Posterior vena cava (tissue), 2 donors: Measurements from ENCODE around the gene MSLN. TPM values are rescaled to one million over a fixed set of nuclear protein-coding genes. Genes with fewer than 3 reads are reported as not detected.
"Not testable (repeated sequence)": the region's sequence is repeated elsewhere in the genome, so short reads cannot be mapped to it uniquely, and the experiment has no call there.

Source experiments
- DNase-seq: peaks from one replicate; pipeline ENCODE4 v3.0.0-alpha.2; 2020; ENCODE audit warnings: low spot score
- intact Hi-C, 2 donors: fragments of 100-400 bp; cut with DNase I; formaldehyde crosslinking; loops; one replicate each; pipeline versions ENCODE4 v1.14.1 to v1.14.2; 2022 to 2023
- long read RNA-seq, 2 donors: library from polyadenylated mRNA; unstranded; transcript quantifications; one replicate each; pipeline ENCODE4 v2.0.0, GENCODE V29; 2020 to 2021
- total RNA-seq, 2 donors: library from RNA; stranded (reverse); fragmentation: NEBNext Ultra II Directional; extraction: Animal tissue kit (Norgen Biotek cat#: 25700); gene quantifications; one replicate each; pipeline ENCODE4 v1.2.1, GENCODE V29; 2021
- donor health status: DM: yes; HTN: yes; CAD: no.
- donor health status: DM: yes; HTN: yes; CAD: no.

MSLN gene
- under 1 TPM; 0.29 to 0.37 TPM for total RNA-seq
- long read RNA-seq, donor 1, partial matches to known transcripts, result 0 of 2 reads
- long read RNA-seq, donor 1, other reads (novel, unspliced or antisense), result 1 of 2 reads
- long read RNA-seq, donor 2, partial matches to known transcripts, result 1 of 1 reads
- long read RNA-seq, donor 2, other reads (novel, unspliced or antisense), result 0 of 1 reads

- intact Hi-C loops, result loop anchor here in 1 of 2 donors (5.0 kb wide), 1 partner anchor 1572 kb away; no protein-coding TSS in a partner anchor
- DNase-seq, result no peak
Observed at GRCh38 chr16:760545-761343, at the start of gene MSLN. TSS of gene MSLN (plus strand) at chr16:760734. CDS start at chr16:762681, 1,947 bp downstream.

GRCh38 chr16:711084-711483, 49.5 kb upstream of the MSLN start:
- intact Hi-C loops, result loop anchor here (5.0 kb wide), 2 partner anchors 76 to 341 kb away; partner anchors contain the start of genes CHTF18 (in 2 of the 2) and RPUSD1 (in 2 of the 2)
- DNase-seq, result no peak

GRCh38 chr16:711548-712320, 48.8 kb upstream of the MSLN start:
- intact Hi-C loops, result loop anchor here (5.0 kb wide), 2 partner anchors 76 to 341 kb away; partner anchors contain the start of genes CHTF18 (in 2 of the 2) and RPUSD1 (in 2 of the 2)
- DNase-seq, result peak; percentile 94

GRCh38 chr16:712740-713250, 47.7 kb upstream of the MSLN start:
- intact Hi-C loops, result loop anchor here (5.0 kb wide), 2 partner anchors 75 to 340 kb away; partner anchors contain the start of genes CHTF18 (in 2 of the 2) and RPUSD1 (in 2 of the 2)
- DNase-seq, result not testable (repeated sequence)

GRCh38 chr16:714079-714478, 46.5 kb upstream of the MSLN start:
- DNase-seq, result no peak
- intact Hi-C loops, result loop anchor here (5.0 kb wide), 2 partner anchors 73 to 338 kb away; partner anchors contain the start of genes CHTF18 (in 2 of the 2) and RPUSD1 (in 2 of the 2)

GRCh38 chr16:714558-715476, 45.7 kb upstream of the MSLN start, which contains the start of gene METRN:
TSS of gene METRN (plus strand) at chr16:715118. CDS start at chr16:715290, 172 bp downstream.
- DNase-seq, result peak; percentile 96
- intact Hi-C loops, result loop anchor here (5.0 kb wide), 2 partner anchors 72 to 337 kb away; partner anchors contain the start of genes CHTF18 (in 2 of the 2) and RPUSD1 (in 2 of the 2)

- intact Hi-C loops, result no loop called here
- no peak for DNase-seq
Observed at GRCh38 chr16:715477-716199, 44.9 kb upstream of the MSLN start.

GRCh38 chr16:716200-716568, 44.4 kb upstream of the MSLN start:
- DNase-seq, result no peak

GRCh38 chr16:716768-717325, 43.7 kb upstream of the MSLN start:
- intact Hi-C loops, result no loop called here
- no peak for DNase-seq

More at GRCh38 chr16:716200-716568, 44.4 kb upstream of the MSLN start:
- intact Hi-C loops, result no loop called here

- DNase-seq, result no peak
- intact Hi-C loops, result no loop called here
Observed at GRCh38 chr16:717450-718245, 42.9 kb upstream of the MSLN start.

- no peak for DNase-seq
- intact Hi-C loops, result no loop called here
Observed at GRCh38 chr16:718389-718788, 42.1 kb upstream of the MSLN start.

GRCh38 chr16:718922-719321, 41.6 kb upstream of the MSLN start:
- intact Hi-C loops, result no loop called here

GRCh38 chr16:719815-720446, 40.6 kb upstream of the MSLN start:
- intact Hi-C loops, result no loop called here
- DNase-seq, result no peak

More at GRCh38 chr16:718922-719321, 41.6 kb upstream of the MSLN start:
- no peak for DNase-seq

- no peak for DNase-seq
- intact Hi-C loops, result no loop called here
Observed at GRCh38 chr16:720447-720989, 40.0 kb upstream of the MSLN start.

- DNase-seq, result peak; percentile 91
- intact Hi-C loops, result no loop called here
Observed at GRCh38 chr16:720990-721764, 39.4 kb upstream of the MSLN start, which contains the start of gene ANTKMT. TSS of gene ANTKMT (plus strand) at chr16:721146. CDS start at chr16:721275, 129 bp downstream.
